K562 (cell line): ENCODE results near the gene ATP13A1. TPM values are rescaled to one million over a fixed set of nuclear protein-coding genes. Genes with fewer than 3 reads are reported as not detected.
"Not testable (repeated sequence)": the region's sequence is repeated elsewhere in the genome, so short reads cannot be mapped to it uniquely, and the experiment has no call there.

ENCODE experiments used
- ATAC-seq: fragments of 200-7000 bp; cut with Tn5 transposase; 3 replicates; pipeline ENCODE4 v1.9.1; 2020; ENCODE audit warnings: moderate library complexity
- BruUV-seq: library from RNA; stranded (reverse); fragments of 400-500 nt; replicated peaks from 2 replicates; lab custom pipeline; 2021; lab: Mats Ljungman, UMichigan
- CTCF ChIA-PET: fragments of 300-600 bp; formaldehyde crosslinking; extraction: SDS; loops from one replicate; lab custom pipeline; 2021; ENCODE audit warnings: low intra/inter-chr PET ratio; lab: Yijun Ruan, JAX
- POLR2A ChIA-PET: fragments of 300-600, 350-650 bp; sonication (Branson Sonifier 250); formaldehyde crosslinking; extraction: SDS; loops from one replicate; lab custom pipeline; 2021; ENCODE audit warnings: antibody characterized with exemption, inconsistent platforms; lab: Yijun Ruan, JAX
- DNase-seq, 4 experiments: peaks; one replicate each; pipeline versions ENCODE4 v3.0.0 to v3.0.0-alpha.2; 2011 to 2018; ENCODE audit warnings: low spot score in 3 of 4, mixed read lengths in 3 of 4; ENCODE audit errors: extremely low read depth in 1 of 4
- FAIRE-seq: peaks from 2 replicates; lab custom pipeline; 2011; peaks lifted over from hg19 to GRCh38; lab: Jason Lieb, UNC
- H2AFZ ChIP-seq: 2 replicates; pipeline ENCODE4 v1.6.0; 2011; ENCODE audit warnings: low read depth, low read length, control low read depth, inconsistent platforms
- H3K27ac ChIP-seq: fragments of 200-600 bp; 3 replicates; pipeline ENCODE4 v1.8.0; 2011; ENCODE audit warnings: low read depth, mild to moderate bottlenecking, control low read depth, inconsistent platforms, low read length, moderate library complexity, mixed read lengths; ENCODE audit errors: extremely low read depth
- H3K27me3 ChIP-seq, 2 experiments: fragments of 300-600 bp in 1 of 2; 2 replicates in 1 of 2; 3 replicates in 1 of 2; pipeline versions ENCODE4 v1.6.0 to v1.8.0; 2011; ENCODE audit warnings: inconsistent platforms in 2 of 2, low read length in 2 of 2, mild to moderate bottlenecking in 1 of 2, mixed read lengths in 1 of 2, moderate library complexity in 1 of 2; ENCODE audit not compliant: control insufficient read depth in 2 of 2, insufficient read depth in 2 of 2
- H3K36me3 ChIP-seq: fragments of 300-600 bp; 3 replicates; pipeline ENCODE4 v1.8.0; 2011; ENCODE audit warnings: mild to moderate bottlenecking, low read length, inconsistent platforms; ENCODE audit not compliant: control insufficient read depth, insufficient read depth
- H3K4me1 ChIP-seq, 2 experiments: fragments of 200-600 bp in 1 of 2; replicated peaks in 1 of 2; 2 replicates in 1 of 2; 3 replicates in 1 of 2; pipeline versions ENCODE4 v1.5.1 to v1.8.0; 2011; ENCODE audit warnings: inconsistent platforms in 2 of 2, low read length in 2 of 2, mild to moderate bottlenecking in 1 of 2, mixed read lengths in 1 of 2, moderate library complexity in 1 of 2; ENCODE audit not compliant: control insufficient read depth in 2 of 2, insufficient read depth in 2 of 2
- H3K4me2 ChIP-seq: 2 replicates; pipeline ENCODE4 v1.6.1; 2011; ENCODE audit warnings: low read length, control low read depth, inconsistent platforms, mixed read lengths; ENCODE audit not compliant: insufficient read depth
- H3K4me3 ChIP-seq: fragments of 200-600 bp; sonication (generic), shearing (Covaris generic); 2 replicates; pipeline ENCODE4 v1.5.1; 2016; ENCODE audit warnings: control low read depth, inconsistent platforms
- H3K79me2 ChIP-seq: fragments of 200-600 bp; 3 replicates; pipeline ENCODE4 v1.8.0; 2011; ENCODE audit warnings: low read length, inconsistent platforms; ENCODE audit not compliant: control insufficient read depth, insufficient read depth
- H3K9ac ChIP-seq, 2 experiments: 2 replicates each; pipeline versions ENCODE4 v1.6.0 to v1.6.1; 2011; ENCODE audit warnings: low read depth in 2 of 2, low read length in 2 of 2, control low read depth in 1 of 2, inconsistent platforms in 1 of 2, mild to moderate bottlenecking in 1 of 2, mixed read lengths in 1 of 2; ENCODE audit not compliant: insufficient read depth in 1 of 2
- H3K9me1 ChIP-seq: one replicate; pipeline ENCODE4 v1.6.0; 2011; ENCODE audit warnings: inconsistent platforms, mild to moderate bottlenecking, low read length, moderate library complexity; ENCODE audit not compliant: control insufficient read depth, insufficient read depth
- H3K9me3 ChIP-seq: replicated peaks from 2 replicates; pipeline ENCODE4 v1.5.1; 2011; ENCODE audit warnings: low read depth, low read length, inconsistent platforms; ENCODE audit not compliant: control insufficient read depth, insufficient read depth
- H4K20me1 ChIP-seq: replicated peaks from 2 replicates; pipeline ENCODE4 v1.6.1; 2011; ENCODE audit warnings: low read length, inconsistent platforms, mixed read lengths; ENCODE audit not compliant: control insufficient read depth, insufficient read depth
- TFE3 ChIP-seq: fragments of 450-650 bp; formaldehyde crosslinking; IDR thresholded peaks from 2 replicates; pipeline ENCODE4 v1.4.0; 2020; ENCODE audit warnings: mild to moderate bottlenecking, mixed read lengths
- ZKSCAN1 ChIP-seq: fragments of 150-350 bp; IDR thresholded peaks from 2 replicates; pipeline ENCODE4 v1.6.1; 2016; ENCODE audit warnings: low read depth, low read length
- WGBS: fragments of 100-300 bp; shearing (Covaris generic); methylation state at CpG from one replicate; pipeline ENCODE4 v1.1.6; 2016; ENCODE audit warnings: low coverage, mixed read lengths; ENCODE audit not compliant: insufficient coverage; ENCODE audit errors: missing lambda C conversion rate; 5-methylcytosine and 5-hydroxymethylcytosine counted together
- in situ Hi-C: fragments of 300-500 bp; cut with MboI; formaldehyde crosslinking; loops from 4 replicates; pipeline ENCODE4 v1.15.0; 2018; ENCODE audit warnings: inconsistent platforms, mixed read lengths
- intact Hi-C: fragments of 100-400 bp; cut with micrococcal nuclease; formaldehyde crosslinking; loops from 2 replicates; pipeline ENCODE4 v1.14.2; 2022
- polyA plus RNA-seq, 8 experiments: library from polyadenylated mRNA; depleted of rRNA in 4 of 8; stranded (reverse) in 5 of 8; unstranded in 3 of 8; fragments of >200 nt; fragmentation: Nextera tagmentation in 2 of 8; fragmentation: Illumina TruSeq in 1 of 8; extraction: Ambion mirVana in 2 of 8; extraction: Trizol in 1 of 8; gene quantifications; 2 replicates each; pipeline versions ENCODE4 v1.2.1 to v1.2.3, GENCODE V29; 2011 to 2014; ENCODE audit warnings: inconsistent platforms in 1 of 8, missing spikeins in 1 of 8
- total RNA-seq, 7 experiments: library from RNA; depleted of rRNA in 6 of 7; stranded (reverse); fragments of >200 nt in 6 of 7; fragmentation: Illumina TruSeq in 2 of 7; extraction: Trizol in 2 of 7; gene quantifications; 2 replicates each; pipeline versions ENCODE4 v1.2.1 to v1.2.3, GENCODE V29; 2011 to 2021; ENCODE audit warnings: low replicate concordance in 1 of 7
- TF ChIP-seq, protein P1 (sequence below), 2 experiments: fragments of 200-800 bp in 1 of 2; sonication (Bioruptor generic) in 1 of 2; sonication (generic) in 1 of 2; formaldehyde crosslinking in 1 of 2; IDR thresholded peaks in 1 of 2; conservative IDR thresholded peaks in 1 of 2; 2 replicates each; pipeline versions ENCODE4 v1.5.0 to v1.6.1; 2016 to 2020; ENCODE audit warnings: missing compliant biosample characterization in 1 of 2, missing genetic modification characterization in 1 of 2, missing genetic modification reagents in 1 of 2

The ATP13A1 gene
- total and polyA plus RNA-seq, 9 of the 15 experiments (the other 6 are each of a cell fraction or from before 2014, with no cell fraction given) = 0.90 to 83.8 (median 23.1) TPM

DNA sequence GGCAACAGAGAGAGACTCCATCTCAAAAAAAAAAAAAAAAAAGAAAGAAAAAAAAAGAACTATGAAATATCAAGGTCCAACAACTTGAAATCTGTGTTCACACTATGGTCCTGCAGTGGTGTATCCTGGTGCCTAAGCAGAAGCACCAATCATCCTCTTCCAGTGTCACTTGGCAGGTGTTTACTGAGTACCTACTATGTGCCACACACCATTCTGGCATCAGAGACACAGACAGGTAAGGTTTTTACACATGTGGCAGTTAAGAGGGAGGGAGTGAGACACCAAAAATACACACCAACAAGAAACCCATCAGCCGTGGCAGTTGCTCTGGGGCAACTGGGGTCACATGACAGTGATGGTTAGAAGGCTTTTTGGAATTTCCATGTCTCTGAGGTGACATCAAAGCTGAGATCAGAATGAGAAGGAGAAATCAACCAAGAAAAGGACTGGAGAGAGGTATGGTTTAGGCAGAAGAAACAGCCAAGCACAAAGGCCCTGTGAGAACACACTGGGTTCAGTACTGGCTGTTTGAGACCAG lies 62.6 kb downstream of the ATP13A1 start:
- DNase-seq (no peak), ATAC-seq (no peak), FAIRE-seq (no peak)
- Histone ChIP-seq H2AFZ (no peak overlapping the region), H3K27me3 (no peaks in the 10 kb centered on the region), H3K79me2 (no peaks in the 10 kb centered on the region), H3K4me2 (no peak overlapping the region), H3K9me1 (no peaks in the 10 kb centered on the region), H4K20me1 (no peaks in the 10 kb centered on the region), H3K4me1 (peaks cover 0 to 12% of the 10 kb centered on the region in 2 experiments; a peak in 3 of 5 replicates)
- no TSS peak for BruUV-seq
- intact Hi-C loops = no loop called here
- POLR2A ChIA-PET = no interaction called here
- in situ Hi-C loops = no loop called here
- peak; percentile 18; the same call in 1 of the 2 replicates for TF ChIP-seq TFE3 (CRISPR knock-in tag)
- TF ChIP-seq ZKSCAN1 = peak; percentile 75
- TF ChIP-seq, protein P1, sequence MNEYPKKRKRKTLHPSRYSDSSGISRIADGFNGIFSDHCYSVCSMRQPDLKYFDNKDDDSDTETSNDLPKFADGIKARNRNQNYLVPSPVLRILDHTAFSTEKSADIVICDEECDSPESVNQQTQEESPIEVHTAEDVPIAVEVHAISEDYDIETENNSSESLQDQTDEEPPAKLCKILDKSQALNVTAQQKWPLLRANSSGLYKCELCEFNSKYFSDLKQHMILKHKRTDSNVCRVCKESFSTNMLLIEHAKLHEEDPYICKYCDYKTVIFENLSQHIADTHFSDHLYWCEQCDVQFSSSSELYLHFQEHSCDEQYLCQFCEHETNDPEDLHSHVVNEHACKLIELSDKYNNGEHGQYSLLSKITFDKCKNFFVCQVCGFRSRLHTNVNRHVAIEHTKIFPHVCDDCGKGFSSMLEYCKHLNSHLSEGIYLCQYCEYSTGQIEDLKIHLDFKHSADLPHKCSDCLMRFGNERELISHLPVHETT (CRISPR knock-in tag; conservative IDR thresholded peaks at IDR 0.05 in 1 of 2, IDR thresholded peaks at IDR 0.05 in 1 of 2) = no peak
- TF ChIP-seq, all 486 proteins: peak for 2
- Histone ChIP-seq H3K36me3 (no peaks in the 10 kb centered on the region), H3K27ac (no peak overlapping the region), H3K9ac (no peak overlapping the region), H3K9me3 (no peaks in the 10 kb centered on the region), H3K4me3 (no peak overlapping the region)
- no CpG with 5 or more reads among the region's 1 CpG for WGBS
- CTCF ChIA-PET = no interaction called here

DNA sequence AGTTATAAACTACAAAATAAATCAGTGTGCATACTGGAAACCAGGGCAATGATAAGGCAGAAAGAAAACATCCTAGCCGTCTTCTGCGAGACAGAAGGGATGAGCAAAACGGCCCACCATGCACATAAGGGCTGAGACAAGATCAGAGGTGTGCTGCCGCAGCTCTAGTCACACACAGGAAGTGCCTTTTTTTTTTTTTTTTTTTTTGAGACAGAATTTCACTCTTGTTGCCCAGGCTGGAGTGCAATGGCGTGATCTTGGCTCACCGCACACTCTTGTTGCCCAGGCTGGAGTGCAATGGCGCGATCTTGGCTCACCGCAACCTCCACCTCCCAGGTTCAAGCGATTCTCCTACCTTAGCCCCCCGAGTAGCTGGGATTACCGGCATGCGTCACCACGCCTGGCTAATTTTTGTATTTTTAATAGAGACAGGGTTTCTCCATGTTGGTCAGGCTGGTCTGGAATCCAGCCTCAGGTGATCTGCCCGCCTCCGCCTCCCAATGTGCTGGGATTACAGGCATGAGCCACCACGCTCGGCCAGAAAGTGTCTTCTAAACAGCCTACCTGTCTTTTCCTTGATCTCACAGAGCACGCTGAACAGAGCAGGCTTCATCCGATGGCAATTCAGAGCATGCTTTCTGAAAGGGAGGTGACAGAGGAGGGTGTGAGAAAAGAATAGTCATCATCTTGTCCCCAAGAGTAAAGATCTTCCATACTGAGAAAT lies 64.6 kb downstream of the ATP13A1 start:
- H3K36me3 ChIP-seq, DNase-seq, H3K9ac ChIP-seq, H2AFZ ChIP-seq, FAIRE-seq, H3K9me3 ChIP-seq, ATAC-seq, CTCF ChIA-PET, intact Hi-C loops, H4K20me1 ChIP-seq, H3K79me2 ChIP-seq, in situ Hi-C loops, H3K27me3 ChIP-seq, H3K27ac ChIP-seq, H3K4me3 ChIP-seq, H3K9me1 ChIP-seq, H3K4me2 ChIP-seq, POLR2A ChIA-PET, BruUV-seq: not testable (repeated sequence)
- H3K4me1 ChIP-seq = peaks cover 0 to 10% of the 10 kb centered on the region in 2 experiments; a peak in 3 of 5 replicates
- WGBS = 69% methylated on average over 14 of the region's 20 CpGs
